Measurements from ENCODE around the gene RECQL. TPM values are rescaled to one million over a fixed set of nuclear protein-coding genes. Genes with fewer than 3 reads are reported as not detected.

The RECQL gene
- total and polyA plus RNA-seq, 2 donors = 31.1 to 63.9 TPM

DNA sequence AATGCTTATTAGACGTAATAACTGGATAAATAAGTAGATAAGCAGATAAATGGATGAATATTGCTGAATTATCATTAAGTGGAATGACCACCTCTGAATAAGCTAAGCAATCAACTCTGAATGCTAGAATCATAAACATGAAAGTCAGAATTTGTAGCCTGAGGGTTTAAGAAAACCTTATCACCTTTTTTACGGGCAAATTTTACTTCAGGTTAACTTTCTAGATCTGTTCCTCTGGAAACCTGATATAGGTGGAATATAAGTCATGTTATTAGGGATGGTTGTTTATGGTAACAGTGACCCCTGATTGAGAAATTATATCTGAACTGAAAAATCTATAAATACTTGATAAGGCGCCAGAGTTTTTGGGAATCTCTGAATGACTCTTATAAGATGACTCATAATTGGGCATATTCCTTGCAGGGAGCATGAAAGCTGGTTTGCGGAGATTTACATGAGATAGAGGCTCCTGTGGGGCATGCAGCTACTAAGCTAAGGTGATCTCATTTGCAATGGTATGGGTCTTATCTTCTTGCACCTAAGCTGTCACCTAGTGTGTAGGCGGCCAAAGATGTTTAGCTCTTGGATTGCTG is 36.7 kb upstream of the RECQL start:
- Histone ChIP-seq H3K27me3 (ENCODE audit: control insufficient read depth in 2 of 2, insufficient read depth in 1 of 2, low read length in 1 of 2) (peaks cover 0 to 3% of the 10 kb centered on the region in 2 donors), H3K27ac (ENCODE audit: low read depth in 1 of 2, low read length in 1 of 2) (no peak overlapping the region), H3K4me3 (ENCODE audit: low read length in 2 of 2) (no peak overlapping the region), H3K9me3 (ENCODE audit: control insufficient read depth in 2 of 2, insufficient read depth in 1 of 2, low read length in 1 of 2) (no peaks in the 10 kb centered on the region), H3K4me1 (ENCODE audit: control insufficient read depth in 2 of 2, insufficient read depth in 2 of 2, low read length in 2 of 2) (no peaks in the 10 kb centered on the region), H3K36me3 (ENCODE audit: control insufficient read depth in 2 of 2, insufficient read depth in 2 of 2, low read length in 1 of 2) (no peaks in the 10 kb centered on the region)
- 95% methylated on average over 5 of the region's 5 CpGs for WGBS
- no peak for DNase-seq (ENCODE audit: low read depth in 6 of 9, low spot score in 9 of 9)

DNA sequence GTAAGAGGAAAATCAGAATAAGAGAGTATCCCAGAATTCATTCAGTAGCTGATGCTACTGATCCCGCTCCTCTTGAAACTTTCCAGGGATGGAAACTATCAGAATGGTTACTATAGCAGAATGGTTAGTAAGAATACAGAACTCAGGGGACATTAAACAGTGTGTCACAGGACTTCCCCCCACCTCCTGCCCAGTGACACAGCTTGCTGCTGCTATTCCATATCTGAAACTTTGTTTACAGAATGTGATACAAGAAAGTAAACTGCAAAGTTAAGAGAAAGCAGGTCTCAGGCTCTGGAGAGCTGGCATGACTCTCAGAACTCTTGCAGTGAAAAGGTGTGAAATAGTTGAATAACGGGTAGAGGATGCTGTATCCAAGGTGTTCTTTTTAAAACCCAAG is 28.0 kb upstream of the RECQL start:
- Histone ChIP-seq H3K36me3 (ENCODE audit: control insufficient read depth in 2 of 2, insufficient read depth in 2 of 2, low read length in 1 of 2) (no peaks in the 10 kb centered on the region), H3K27me3 (ENCODE audit: control insufficient read depth in 2 of 2, insufficient read depth in 1 of 2, low read length in 1 of 2) (peaks cover 15 to 57% of the 10 kb centered on the region in 2 donors), H3K4me1 (ENCODE audit: control insufficient read depth in 2 of 2, insufficient read depth in 2 of 2, low read length in 2 of 2) (peaks cover 0 to 5% of the 10 kb centered on the region in 2 donors), H3K9me3 (ENCODE audit: control insufficient read depth in 2 of 2, insufficient read depth in 1 of 2, low read length in 1 of 2) (no peaks in the 10 kb centered on the region), H3K27ac (ENCODE audit: low read depth in 1 of 2, low read length in 1 of 2) (no peak overlapping the region), H3K4me3 (ENCODE audit: low read length in 2 of 2) (no peak overlapping the region)
- no peak for DNase-seq (ENCODE audit: low read depth in 6 of 9, low spot score in 9 of 9)
- WGBS = 93% methylated on average over 2 of the region's 2 CpGs

DNA sequence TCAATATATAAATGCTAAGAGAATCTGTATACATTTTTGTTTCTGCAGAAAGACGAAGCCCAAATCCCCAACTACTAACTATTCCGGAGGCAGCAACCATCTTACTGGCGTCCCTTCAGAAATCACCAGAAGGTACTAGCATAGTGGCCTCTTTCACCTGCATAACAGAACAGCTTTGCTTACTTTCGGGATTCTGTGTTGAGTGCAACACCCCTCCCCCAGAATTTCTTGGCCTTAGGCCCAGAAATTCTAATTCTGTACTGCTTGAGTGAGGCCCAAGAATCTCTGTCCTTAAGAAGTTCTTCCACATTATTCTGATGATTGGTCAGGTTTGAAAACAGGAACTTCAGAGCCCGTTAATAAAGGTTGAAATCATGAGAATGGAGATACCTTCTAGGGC is 27.5 kb upstream of the RECQL start:
- Histone ChIP-seq H3K27me3 (ENCODE audit: control insufficient read depth in 2 of 2, insufficient read depth in 1 of 2, low read length in 1 of 2) (peaks cover 15 to 57% of the 10 kb centered on the region in 2 donors), H3K4me3 (ENCODE audit: low read length in 2 of 2) (no peak overlapping the region), H3K27ac (ENCODE audit: low read depth in 1 of 2, low read length in 1 of 2) (peak overlapping the region in 1 of 2 donors; percentile 26), H3K9me3 (ENCODE audit: control insufficient read depth in 2 of 2, insufficient read depth in 1 of 2, low read length in 1 of 2) (no peaks in the 10 kb centered on the region), H3K36me3 (ENCODE audit: control insufficient read depth in 2 of 2, insufficient read depth in 2 of 2, low read length in 1 of 2) (no peaks in the 10 kb centered on the region), H3K4me1 (ENCODE audit: control insufficient read depth in 2 of 2, insufficient read depth in 2 of 2, low read length in 2 of 2) (peaks cover 0 to 5% of the 10 kb centered on the region in 2 donors)
- 88% methylated on average over 5 of the region's 5 CpGs for WGBS
- DNase-seq (ENCODE audit: low read depth in 6 of 9, low spot score in 9 of 9) = peak in 1 of 9 donors; percentile 5

DNA sequence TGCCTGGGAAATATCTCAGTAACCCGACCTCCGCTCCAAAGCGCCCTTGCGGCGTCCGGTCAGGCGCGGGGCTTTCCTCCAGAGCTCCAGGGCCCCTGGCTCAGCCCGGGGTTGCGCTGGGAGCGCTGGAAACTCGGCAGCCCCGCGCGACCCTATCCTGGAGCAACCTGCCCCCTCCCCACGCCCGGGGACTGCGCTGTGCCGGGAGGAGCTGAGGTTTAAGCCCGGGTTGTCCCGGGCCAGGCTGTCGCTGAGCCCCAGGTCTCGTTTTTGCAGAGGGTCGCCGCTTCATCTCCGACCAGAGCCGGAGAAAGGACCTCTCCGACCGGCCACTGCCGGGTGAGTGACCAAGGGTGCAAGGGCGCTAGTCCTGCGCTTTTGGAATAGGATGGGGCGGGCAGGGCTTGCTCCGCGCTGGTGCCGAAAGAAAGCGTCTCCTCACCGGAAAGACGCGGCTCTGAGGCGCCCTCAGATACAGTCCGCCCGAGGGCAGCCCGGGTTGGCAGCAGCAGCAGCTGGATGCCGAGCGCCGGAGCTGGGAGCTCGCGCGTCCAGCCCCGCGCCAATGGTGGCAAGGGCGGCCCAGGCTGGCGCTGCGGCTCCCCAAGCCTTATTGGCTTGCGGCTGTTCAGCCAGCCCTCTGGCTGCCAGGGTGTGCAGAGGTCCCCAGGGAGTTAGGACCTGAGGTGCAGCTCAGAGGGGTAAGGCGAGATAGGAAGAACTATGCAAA is 26.2 kb upstream of the RECQL start:
- 1% methylated on average over 57 of the region's 57 CpGs for WGBS
- DNase-seq (ENCODE audit: low read depth in 6 of 9, low spot score in 9 of 9) = peak in 4 of 9 donors; percentile 14 to 53 (median 30)
- H3K36me3 ChIP-seq (ENCODE audit: control insufficient read depth in 2 of 2, insufficient read depth in 2 of 2, low read length in 1 of 2) = no peaks in the 10 kb centered on the region

DNA sequence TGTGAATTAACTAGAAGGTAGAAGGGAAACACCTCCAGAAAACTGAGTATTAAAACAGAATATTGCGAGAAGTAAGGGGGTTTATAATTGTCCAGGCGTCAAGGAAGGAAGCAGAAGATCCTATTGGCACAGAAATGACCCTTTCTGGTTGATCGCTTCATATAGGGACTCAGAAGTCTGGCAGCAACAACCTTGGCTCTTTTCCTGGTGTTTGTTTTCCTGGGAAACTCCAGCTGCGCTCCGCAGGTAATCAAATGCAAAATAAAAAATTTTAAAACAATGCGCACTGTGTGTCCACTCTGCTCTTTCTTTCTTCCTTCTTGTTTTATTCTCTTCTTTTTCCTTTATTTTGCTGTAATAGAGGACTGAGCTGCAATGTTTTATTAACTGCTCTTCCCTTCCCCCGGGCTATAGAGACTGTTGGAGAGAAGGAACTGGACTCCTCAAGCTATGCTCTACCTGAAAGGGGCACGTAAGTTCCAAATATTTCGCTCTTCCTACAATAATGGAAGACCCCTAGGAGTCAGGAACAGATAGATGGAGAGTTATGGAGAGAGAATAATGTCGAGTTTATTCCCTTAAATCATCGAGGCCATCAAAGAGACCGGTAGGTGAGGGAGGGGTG is 25.4 kb upstream of the RECQL start:
- H3K27me3 ChIP-seq (ENCODE audit: control insufficient read depth in 2 of 2, insufficient read depth in 1 of 2, low read length in 1 of 2) = peaks cover 15 to 54% of the 10 kb centered on the region in 2 donors
- H3K9me3 ChIP-seq (ENCODE audit: control insufficient read depth in 2 of 2, insufficient read depth in 1 of 2, low read length in 1 of 2) = no peaks in the 10 kb centered on the region
- no peak overlapping the region for H3K27ac ChIP-seq (ENCODE audit: low read depth in 1 of 2, low read length in 1 of 2)
- peak overlapping the region; percentile 34 to 44 for H3K4me3 ChIP-seq (ENCODE audit: low read length in 2 of 2)
- no peak for DNase-seq (ENCODE audit: low read depth in 6 of 9, low spot score in 9 of 9)
- peaks cover 0 to 5% of the 10 kb centered on the region in 2 donors for H3K4me1 ChIP-seq (ENCODE audit: control insufficient read depth in 2 of 2, insufficient read depth in 2 of 2, low read length in 2 of 2)
- WGBS = 49% methylated on average over 12 of the region's 12 CpGs
- H3K36me3 ChIP-seq (ENCODE audit: control insufficient read depth in 2 of 2, insufficient read depth in 2 of 2, low read length in 1 of 2) = no peaks in the 10 kb centered on the region

More for the DNA sequence above, 26.2 kb upstream of the RECQL start:
- no peaks in the 10 kb centered on the region for H3K9me3 ChIP-seq (ENCODE audit: control insufficient read depth in 2 of 2, insufficient read depth in 1 of 2, low read length in 1 of 2)
- H3K27me3 ChIP-seq (ENCODE audit: control insufficient read depth in 2 of 2, insufficient read depth in 1 of 2, low read length in 1 of 2) = peaks cover 15 to 54% of the 10 kb centered on the region in 2 donors
- peaks cover 0 to 5% of the 10 kb centered on the region in 2 donors for H3K4me1 ChIP-seq (ENCODE audit: control insufficient read depth in 2 of 2, insufficient read depth in 2 of 2, low read length in 2 of 2)
- peak overlapping the region in 1 of 2 donors; percentile 29 for H3K27ac ChIP-seq (ENCODE audit: low read depth in 1 of 2, low read length in 1 of 2)
- peak overlapping the region; percentile 34 to 44 for H3K4me3 ChIP-seq (ENCODE audit: low read length in 2 of 2)

DNA sequence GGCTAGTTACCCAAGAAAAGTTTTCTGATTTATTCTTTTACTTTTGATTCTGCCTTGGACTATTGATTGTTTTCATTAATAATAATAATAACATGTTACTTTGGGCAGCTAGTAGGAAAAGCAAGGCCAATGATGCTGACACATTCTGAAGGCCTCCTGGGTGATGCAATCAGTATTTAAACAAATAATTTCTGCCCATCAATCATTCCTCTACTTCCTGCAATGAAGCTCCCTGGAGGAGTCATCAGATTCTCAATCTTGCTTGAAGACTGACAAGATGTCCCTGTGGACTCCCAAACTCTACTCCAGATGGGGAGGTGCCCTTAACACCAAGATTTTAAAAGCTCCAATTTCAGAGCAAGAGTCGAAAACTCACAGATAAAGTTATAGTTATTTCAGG is 24.6 kb upstream of the RECQL start, which contains the start of gene SPX:
SPX (plus strand) TSS at position 244 of the 400 bp plus-strand sequence. CDS start 177 bp downstream, outside the sequence.
- Histone ChIP-seq H3K4me3 (ENCODE audit: low read length in 2 of 2) (peak within 1 kb of the TSS; percentile 34 to 44), H3K4me1 (ENCODE audit: control insufficient read depth in 2 of 2, insufficient read depth in 2 of 2, low read length in 2 of 2) (peaks cover 0 to 5% of the 10 kb centered on the region in 2 donors), H3K27me3 (ENCODE audit: control insufficient read depth in 2 of 2, insufficient read depth in 1 of 2, low read length in 1 of 2) (peaks cover 15 to 54% of the 10 kb centered on the region in 2 donors), H3K27ac (ENCODE audit: low read depth in 1 of 2, low read length in 1 of 2) (no peak within 1 kb of the TSS), H3K9me3 (ENCODE audit: control insufficient read depth in 2 of 2, insufficient read depth in 1 of 2, low read length in 1 of 2) (no peaks in the 10 kb centered on the region), H3K36me3 (ENCODE audit: control insufficient read depth in 2 of 2, insufficient read depth in 2 of 2, low read length in 1 of 2) (no peaks in the 10 kb centered on the region)
- 99% methylated on average over 1 of the region's 1 CpG for WGBS
- DNase-seq (ENCODE audit: low read depth in 6 of 9, low spot score in 9 of 9) = no peak

DNA sequence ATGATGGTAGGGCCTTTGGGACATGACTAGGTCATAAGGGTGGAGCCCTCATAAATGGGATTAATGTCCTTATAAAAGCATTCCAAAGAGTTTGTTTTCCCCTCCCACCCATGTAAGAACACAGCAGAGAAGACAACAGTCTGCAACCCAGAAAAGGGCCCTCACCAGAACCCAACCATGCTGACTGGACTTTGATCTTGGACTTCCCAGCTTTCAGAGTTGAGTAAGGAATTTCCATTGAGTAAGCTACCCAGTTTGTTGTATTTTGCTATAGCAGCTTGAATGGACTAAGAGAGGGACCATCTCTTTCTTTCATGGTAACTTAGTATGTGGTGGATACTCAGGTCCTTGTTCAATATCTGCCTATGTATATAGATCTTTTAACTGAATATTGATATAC is 21.7 kb upstream of the RECQL start:
- peaks cover 0 to 5% of the 10 kb centered on the region in 2 donors for H3K4me1 ChIP-seq (ENCODE audit: control insufficient read depth in 2 of 2, insufficient read depth in 2 of 2, low read length in 2 of 2)
- no peak overlapping the region for H3K27ac ChIP-seq (ENCODE audit: low read depth in 1 of 2, low read length in 1 of 2)
- H3K36me3 ChIP-seq (ENCODE audit: control insufficient read depth in 2 of 2, insufficient read depth in 2 of 2, low read length in 1 of 2) = no peaks in the 10 kb centered on the region
- H3K9me3 ChIP-seq (ENCODE audit: control insufficient read depth in 2 of 2, insufficient read depth in 1 of 2, low read length in 1 of 2) = no peaks in the 10 kb centered on the region
- H3K4me3 ChIP-seq (ENCODE audit: low read length in 2 of 2) = no peak overlapping the region
- no peak for DNase-seq (ENCODE audit: low read depth in 6 of 9, low spot score in 9 of 9)
- H3K27me3 ChIP-seq (ENCODE audit: control insufficient read depth in 2 of 2, insufficient read depth in 1 of 2, low read length in 1 of 2) = peaks cover 15 to 32% of the 10 kb centered on the region in 2 donors

DNA sequence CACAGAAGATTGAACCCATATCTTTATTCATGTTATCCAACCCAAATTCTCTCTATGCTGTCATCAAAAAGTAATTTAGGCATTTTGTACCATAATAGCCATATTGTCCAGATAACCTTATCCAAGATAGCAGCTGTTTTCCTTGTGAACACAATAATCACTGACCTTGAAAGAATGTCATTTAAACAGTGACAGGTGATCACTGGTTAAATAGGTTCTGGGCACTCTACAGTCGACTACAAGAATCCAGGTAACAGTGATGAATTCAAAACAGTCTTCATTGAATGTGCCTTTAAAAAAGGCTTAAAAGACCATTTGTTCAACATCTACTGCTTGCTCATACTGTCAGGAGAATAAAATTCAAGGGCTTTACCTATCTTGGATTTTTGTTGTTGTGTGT is 20.1 kb upstream of the RECQL start:
- Histone ChIP-seq H3K27me3 (ENCODE audit: control insufficient read depth in 2 of 2, insufficient read depth in 1 of 2, low read length in 1 of 2) (peaks cover 3 to 16% of the 10 kb centered on the region in 2 donors), H3K4me3 (ENCODE audit: low read length in 2 of 2) (no peak overlapping the region), H3K36me3 (ENCODE audit: control insufficient read depth in 2 of 2, insufficient read depth in 2 of 2, low read length in 1 of 2) (peaks cover 0 to 2% of the 10 kb centered on the region in 2 donors), H3K27ac (ENCODE audit: low read depth in 1 of 2, low read length in 1 of 2) (no peak overlapping the region), H3K9me3 (ENCODE audit: control insufficient read depth in 2 of 2, insufficient read depth in 1 of 2, low read length in 1 of 2) (no peaks in the 10 kb centered on the region), H3K4me1 (ENCODE audit: control insufficient read depth in 2 of 2, insufficient read depth in 2 of 2, low read length in 2 of 2) (no peaks in the 10 kb centered on the region)
- 81% methylated on average over 1 of the region's 1 CpG for WGBS
- DNase-seq (ENCODE audit: low read depth in 6 of 9, low spot score in 9 of 9) = no peak

DNA sequence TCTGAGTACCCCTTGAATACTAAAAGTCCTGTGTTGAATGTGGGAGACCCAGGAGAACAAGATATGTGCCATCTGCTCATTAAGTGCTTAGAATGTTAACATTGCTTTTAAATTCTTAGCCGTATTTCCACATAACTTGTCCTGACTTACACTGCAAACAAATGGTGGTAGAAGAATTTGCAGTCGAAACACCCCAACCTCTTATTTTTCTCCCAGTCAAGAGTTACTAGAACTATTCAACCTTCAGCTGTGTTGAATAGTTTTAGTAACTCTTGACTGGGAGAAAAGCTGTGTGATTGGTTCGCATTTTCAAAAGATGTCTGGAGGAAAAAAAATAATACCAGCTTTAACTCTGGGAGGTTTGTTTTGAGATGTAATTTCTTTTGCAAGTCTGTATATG is 17.0 kb upstream of the RECQL start:
- no peaks in the 10 kb centered on the region for H3K4me1 ChIP-seq (ENCODE audit: control insufficient read depth in 2 of 2, insufficient read depth in 2 of 2, low read length in 2 of 2)
- H3K36me3 ChIP-seq (ENCODE audit: control insufficient read depth in 2 of 2, insufficient read depth in 2 of 2, low read length in 1 of 2) = peaks cover 8 to 15% of the 10 kb centered on the region in 2 donors
- 98% methylated on average over 3 of the region's 3 CpGs for WGBS
- no peaks in the 10 kb centered on the region for H3K27me3 ChIP-seq (ENCODE audit: control insufficient read depth in 2 of 2, insufficient read depth in 1 of 2, low read length in 1 of 2)
- H3K4me3 ChIP-seq (ENCODE audit: low read length in 2 of 2) = no peak overlapping the region
- no peaks in the 10 kb centered on the region for H3K9me3 ChIP-seq (ENCODE audit: control insufficient read depth in 2 of 2, insufficient read depth in 1 of 2, low read length in 1 of 2)
- H3K27ac ChIP-seq (ENCODE audit: low read depth in 1 of 2, low read length in 1 of 2) = no peak overlapping the region
- DNase-seq (ENCODE audit: low read depth in 6 of 9, low spot score in 9 of 9) = no peak
